ENCODE results near the gene ATP5F1E.
A peak's percentile ranks its signal among the peaks of the same experiment; 100 is the strongest.

- peak; percentile 85 to 90 for TF ChIP-seq POLR2A (IDR thresholded peaks at IDR 0.05)
- TF ChIP-seq, protein P1, sequence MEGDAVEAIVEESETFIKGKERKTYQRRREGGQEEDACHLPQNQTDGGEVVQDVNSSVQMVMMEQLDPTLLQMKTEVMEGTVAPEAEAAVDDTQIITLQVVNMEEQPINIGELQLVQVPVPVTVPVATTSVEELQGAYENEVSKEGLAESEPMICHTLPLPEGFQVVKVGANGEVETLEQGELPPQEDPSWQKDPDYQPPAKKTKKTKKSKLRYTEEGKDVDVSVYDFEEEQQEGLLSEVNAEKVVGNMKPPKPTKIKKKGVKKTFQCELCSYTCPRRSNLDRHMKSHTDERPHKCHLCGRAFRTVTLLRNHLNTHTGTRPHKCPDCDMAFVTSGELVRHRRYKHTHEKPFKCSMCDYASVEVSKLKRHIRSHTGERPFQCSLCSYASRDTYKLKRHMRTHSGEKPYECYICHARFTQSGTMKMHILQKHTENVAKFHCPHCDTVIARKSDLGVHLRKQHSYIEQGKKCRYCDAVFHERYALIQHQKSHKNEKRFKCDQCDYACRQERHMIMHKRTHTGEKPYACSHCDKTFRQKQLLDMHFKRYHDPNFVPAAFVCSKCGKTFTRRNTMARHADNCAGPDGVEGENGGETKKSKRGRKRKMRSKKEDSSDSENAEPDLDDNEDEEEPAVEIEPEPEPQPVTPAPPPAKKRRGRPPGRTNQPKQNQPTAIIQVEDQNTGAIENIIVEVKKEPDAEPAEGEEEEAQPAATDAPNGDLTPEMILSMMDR (IDR thresholded peaks at IDR 0.05) = peak in 1 of 5 experiments; percentile 53
Measured at GRCh38 chr20:59032023-59032712, at the start of gene ATP5F1E.
